GM10248 (cell line): ENCODE measurements around the gene PCDH9.

Experiments
- CTCF ChIA-PET: fragments of 300-600 bp; sonication (Branson Sonifier 250); formaldehyde crosslinking; extraction: SDS; loops from one replicate; lab custom pipeline; 2021; ENCODE audit warnings: antibody characterized with exemption; lab: Yijun Ruan, JAX
- POLR2A ChIA-PET: fragments of 350-650 bp; sonication (Branson Sonifier 250); formaldehyde crosslinking; extraction: SDS; loops from one replicate; lab custom pipeline; 2020; ENCODE audit warnings: antibody characterized with exemption; lab: Yijun Ruan, JAX
- DNase-seq: peaks from one replicate; pipeline ENCODE4 v3.0.0; 2012; ENCODE audit errors: extremely low spot score
- TF ChIP-seq, protein P1 (sequence below): IDR thresholded peaks from 2 replicates; pipeline ENCODE4 v1.5.1; 2012; ENCODE audit warnings: mild to moderate bottlenecking, low read depth; ENCODE audit errors: extremely low read depth, missing control alignments, control extremely low read depth

PCDH9 gene

GRCh38 chr13:66879988-66880387, 350.1 kb downstream of the PCDH9 start:
- ChIA-PET CTCF (no interaction called here), POLR2A (no interaction called here)
- TF ChIP-seq, protein P1, sequence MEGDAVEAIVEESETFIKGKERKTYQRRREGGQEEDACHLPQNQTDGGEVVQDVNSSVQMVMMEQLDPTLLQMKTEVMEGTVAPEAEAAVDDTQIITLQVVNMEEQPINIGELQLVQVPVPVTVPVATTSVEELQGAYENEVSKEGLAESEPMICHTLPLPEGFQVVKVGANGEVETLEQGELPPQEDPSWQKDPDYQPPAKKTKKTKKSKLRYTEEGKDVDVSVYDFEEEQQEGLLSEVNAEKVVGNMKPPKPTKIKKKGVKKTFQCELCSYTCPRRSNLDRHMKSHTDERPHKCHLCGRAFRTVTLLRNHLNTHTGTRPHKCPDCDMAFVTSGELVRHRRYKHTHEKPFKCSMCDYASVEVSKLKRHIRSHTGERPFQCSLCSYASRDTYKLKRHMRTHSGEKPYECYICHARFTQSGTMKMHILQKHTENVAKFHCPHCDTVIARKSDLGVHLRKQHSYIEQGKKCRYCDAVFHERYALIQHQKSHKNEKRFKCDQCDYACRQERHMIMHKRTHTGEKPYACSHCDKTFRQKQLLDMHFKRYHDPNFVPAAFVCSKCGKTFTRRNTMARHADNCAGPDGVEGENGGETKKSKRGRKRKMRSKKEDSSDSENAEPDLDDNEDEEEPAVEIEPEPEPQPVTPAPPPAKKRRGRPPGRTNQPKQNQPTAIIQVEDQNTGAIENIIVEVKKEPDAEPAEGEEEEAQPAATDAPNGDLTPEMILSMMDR: no peak
- no peak for DNase-seq

GRCh38 chr13:66875264-66875663, 354.9 kb downstream of the PCDH9 start:
- POLR2A ChIA-PET: no interaction called here

DNA sequence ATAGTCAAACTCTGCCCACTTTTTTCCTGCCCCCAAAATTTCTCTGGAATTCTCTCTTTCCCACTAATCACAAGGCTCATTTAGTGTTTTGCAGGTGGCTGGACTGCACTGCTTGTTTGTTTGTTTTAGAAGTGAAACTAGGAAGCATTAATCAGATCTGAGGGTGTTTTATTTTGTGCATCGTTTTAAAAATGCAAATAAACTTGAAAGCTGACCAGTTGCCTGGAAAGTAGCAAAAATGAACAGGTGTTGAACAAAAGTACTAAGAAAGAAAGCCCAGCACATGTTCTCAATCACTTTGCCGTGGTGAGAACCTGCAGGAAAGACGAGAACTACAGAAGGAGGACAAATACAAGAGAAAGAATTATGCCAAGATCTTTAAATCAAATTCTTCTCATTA, 365.5 kb downstream of the PCDH9 start:
- no peak for DNase-seq
- ChIA-PET POLR2A (no interaction called here), CTCF (interaction anchor here (0.9 kb wide), 1 partner anchor 30 kb away, joined by 3 read pairs; no protein-coding TSS in a partner anchor)
- TF ChIP-seq, protein P1: no peak

More at GRCh38 chr13:66875264-66875663, 354.9 kb downstream of the PCDH9 start:
- DNase-seq: no peak
- CTCF ChIA-PET: no interaction called here
- TF ChIP-seq, protein P1: no peak

DNA sequence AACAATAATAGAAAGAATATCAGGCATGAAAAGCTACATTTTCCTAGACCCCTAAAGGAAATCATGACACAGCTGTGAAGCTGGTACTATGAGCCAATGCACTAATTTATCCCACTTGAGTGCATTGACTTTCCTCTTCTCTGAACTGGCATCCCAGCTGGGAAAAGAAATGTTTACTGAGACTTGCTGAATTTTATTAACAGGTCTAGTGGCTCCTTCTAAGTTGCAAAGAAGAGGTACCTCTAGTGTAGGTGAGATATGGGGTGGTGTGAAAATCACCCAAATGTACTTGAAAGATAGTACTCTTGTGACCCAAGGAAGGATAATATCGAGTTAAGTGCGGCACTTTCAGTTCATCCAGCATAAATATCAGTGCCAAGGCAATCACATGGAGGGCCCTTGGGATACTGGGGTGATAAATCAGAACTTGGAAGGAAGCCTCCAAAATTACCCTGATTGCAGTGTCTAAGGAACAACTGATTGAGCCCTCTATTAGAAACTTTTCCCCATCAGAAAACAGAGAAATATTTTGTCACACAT, 369.2 kb downstream of the PCDH9 start:
- ChIA-PET POLR2A (no interaction called here), CTCF (no interaction called here)
- TF ChIP-seq, protein P1: no peak
- DNase-seq: no peak

- ChIA-PET POLR2A (no interaction called here), CTCF (no interaction called here)
- TF ChIP-seq, protein P1: no peak
- no peak for DNase-seq
Observed at GRCh38 chr13:66859934-66860877, 369.9 kb downstream of the PCDH9 start.

GRCh38 chr13:66859078-66859477, 371.1 kb downstream of the PCDH9 start:
- TF ChIP-seq, protein P1: no peak
- ChIA-PET CTCF (no interaction called here), POLR2A (no interaction called here)
- no peak for DNase-seq
